ENCODE results near the gene HDAC4. TPM values are rescaled to one million over a fixed set of nuclear protein-coding genes. Genes with fewer than 3 reads are reported as not detected.

HDAC4 gene
- polyA plus RNA-seq, 3 donors: 4.4 to 10.9 (median 5.6) TPM

- WGBS, 3 donors: 74 to 86% (median 79%) methylated on average over 16 of the region's 16 CpGs
- H3K27ac ChIP-seq (ENCODE audit: low read depth, low read length): no peak overlapping the region
These were observed 279.2 kb downstream of the HDAC4 start for GRCh38 chr2:239121600-239122012.

- 46 to 72% (median 52%) methylated on average over 4 of the region's 4 CpGs for WGBS, 3 donors
- H3K27ac ChIP-seq (ENCODE audit: low read depth, low read length): no peak overlapping the region
These were observed 280.2 kb downstream of the HDAC4 start for GRCh38 chr2:239120664-239121063.

GRCh38 chr2:239119346-239120126 lies 281.3 kb downstream of the HDAC4 start:
- no peak overlapping the region for H3K27ac ChIP-seq (ENCODE audit: low read depth, low read length)
- 91 to 92% (median 91%) methylated on average over 21 of the region's 21 CpGs for WGBS, 3 donors

GRCh38 chr2:239118675-239119211 lies 282.1 kb downstream of the HDAC4 start:
- 85 to 89% (median 87%) methylated on average over 18 of the region's 18 CpGs for WGBS, 3 donors
- no peak overlapping the region for H3K27ac ChIP-seq (ENCODE audit: low read depth, low read length)

GRCh38 chr2:239118264-239118663 lies 282.6 kb downstream of the HDAC4 start:
- no peak overlapping the region for H3K27ac ChIP-seq (ENCODE audit: low read depth, low read length)
- WGBS, 3 donors: 84 to 95% (median 89%) methylated on average over 26 of the region's 26 CpGs

- no peak overlapping the region for H3K27ac ChIP-seq (ENCODE audit: low read depth, low read length)
- 94 to 96% (median 94%) methylated on average over 18 of the region's 18 CpGs for WGBS, 3 donors
These were observed 283.0 kb downstream of the HDAC4 start for GRCh38 chr2:239117831-239118230.

GRCh38 chr2:239116456-239117246 lies 284.2 kb downstream of the HDAC4 start:
- 88 to 95% (median 94%) methylated on average over 25 of the region's 25 CpGs for WGBS, 3 donors
- no peak overlapping the region for H3K27ac ChIP-seq (ENCODE audit: low read depth, low read length)

GRCh38 chr2:239115616-239116015 lies 285.2 kb downstream of the HDAC4 start:
- no peak overlapping the region for H3K27ac ChIP-seq (ENCODE audit: low read depth, low read length)

GRCh38 chr2:239114616-239115265 lies 286.1 kb downstream of the HDAC4 start:
- no peak overlapping the region for H3K27ac ChIP-seq (ENCODE audit: low read depth, low read length)
- WGBS, 3 donors: 79 to 89% (median 86%) methylated on average over 20 to 25 of the region's 25 CpGs

More at GRCh38 chr2:239115616-239116015, 285.2 kb downstream of the HDAC4 start:
- WGBS, 3 donors: 90 to 97% (median 91%) methylated on average over 9 of the region's 9 CpGs

GRCh38 chr2:239114119-239114581 lies 286.7 kb downstream of the HDAC4 start:
- H3K27ac ChIP-seq (ENCODE audit: low read depth, low read length): no peak overlapping the region
- 15 to 45% (median 22%) methylated on average over 9 of the region's 9 CpGs for WGBS, 3 donors

GRCh38 chr2:239113615-239114014 lies 287.2 kb downstream of the HDAC4 start:
- WGBS, 3 donors: 39 to 49% (median 46%) methylated on average over 8 of the region's 8 CpGs
- no peak overlapping the region for H3K27ac ChIP-seq (ENCODE audit: low read depth, low read length)

GRCh38 chr2:239113171-239113570 lies 287.6 kb downstream of the HDAC4 start:
- H3K27ac ChIP-seq (ENCODE audit: low read depth, low read length): no peak overlapping the region

GRCh38 chr2:239112127-239112774 lies 288.6 kb downstream of the HDAC4 start:
- 87 to 91% (median 89%) methylated on average over 14 of the region's 14 CpGs for WGBS, 3 donors
- H3K27ac ChIP-seq (ENCODE audit: low read depth, low read length): no peak overlapping the region

More at GRCh38 chr2:239113171-239113570, 287.6 kb downstream of the HDAC4 start:
- WGBS, 3 donors: 15 to 42% (median 29%) methylated on average over 12 of the region's 12 CpGs

- no peak overlapping the region for H3K27ac ChIP-seq (ENCODE audit: low read depth, low read length)
- 89 to 91% (median 90%) methylated on average over 25 to 36 of the region's 36 CpGs for WGBS, 3 donors
These were observed 289.3 kb downstream of the HDAC4 start for GRCh38 chr2:239111401-239112100.

- H3K27ac ChIP-seq (ENCODE audit: low read depth, low read length): no peak overlapping the region
- WGBS, 3 donors: 68 to 79% (median 78%) methylated on average over 14 of the region's 14 CpGs
These were observed 290.2 kb downstream of the HDAC4 start for GRCh38 chr2:239110595-239111048.

- no peak overlapping the region for H3K27ac ChIP-seq (ENCODE audit: low read depth, low read length)
- 63 to 90% (median 86%) methylated on average over 14 of the region's 14 CpGs for WGBS, 3 donors
These were observed 290.8 kb downstream of the HDAC4 start for GRCh38 chr2:239109928-239110545.
